GM21423 (cell line): ENCODE results near the gene TRIP13.
A peak's percentile ranks its signal among the peaks of the same experiment; 100 is the strongest.
"Not testable (repeated sequence)": the region's sequence is repeated elsewhere in the genome, so short reads cannot be mapped to it uniquely, and the experiment has no call there.

Experiments used
- ATAC-seq: cut with Tn5 transposase; IDR thresholded peaks from one replicate; pipeline ENCODE4 v1.9.1; 2021; ENCODE audit warnings: mild to moderate bottlenecking, moderate library complexity; ENCODE audit not compliant: unreplicated experiment

The TRIP13 gene

GRCh38 chr5:916441-917293 lies 24.0 kb downstream of the TRIP13 start:
- no peak for ATAC-seq

- ATAC-seq: not testable (repeated sequence)
Measured at GRCh38 chr5:918717-919116, 26.0 kb downstream of the TRIP13 start.

GRCh38 chr5:919356-920000 lies 26.8 kb downstream of the TRIP13 start:
- no peak for ATAC-seq

GRCh38 chr5:920321-920720 lies 27.6 kb downstream of the TRIP13 start:
- no peak for ATAC-seq

- no peak for ATAC-seq
Measured at GRCh38 chr5:921456-922435, 29.1 kb downstream of the TRIP13 start.

- ATAC-seq: no peak
Measured at GRCh38 chr5:922436-923280, 30.0 kb downstream of the TRIP13 start.

- ATAC-seq: peak; percentile 87
Measured at GRCh38 chr5:923281-923873, 30.7 kb downstream of the TRIP13 start.

GRCh38 chr5:926417-927171 lies 33.9 kb downstream of the TRIP13 start:
- no peak for ATAC-seq

GRCh38 chr5:927172-928015 lies 34.7 kb downstream of the TRIP13 start:
- ATAC-seq: no peak

GRCh38 chr5:929182-929581 lies 36.5 kb downstream of the TRIP13 start:
- ATAC-seq: not testable (repeated sequence)

GRCh38 chr5:929596-929995 lies 36.9 kb downstream of the TRIP13 start:
- ATAC-seq: no peak

- ATAC-seq: no peak
Measured at GRCh38 chr5:930866-931265, 38.2 kb downstream of the TRIP13 start.

- ATAC-seq: no peak
Measured at GRCh38 chr5:931570-932145, 39.0 kb downstream of the TRIP13 start.

- no peak for ATAC-seq
Measured at GRCh38 chr5:932151-932627, 39.5 kb downstream of the TRIP13 start.

- no peak for ATAC-seq
Measured at GRCh38 chr5:932628-933250, 40.1 kb downstream of the TRIP13 start.

- no peak for ATAC-seq
Measured at GRCh38 chr5:933251-933861, 40.7 kb downstream of the TRIP13 start.

GRCh38 chr5:933951-934350 lies 41.3 kb downstream of the TRIP13 start:
- not testable (repeated sequence) for ATAC-seq
